ENCODE data around the gene OR7A5.
"Not testable (repeated sequence)": the region's sequence is repeated elsewhere in the genome, so short reads cannot be mapped to it uniquely, and the experiment has no call there.

- not testable (repeated sequence) for TF ChIP-seq CTCF (IDR thresholded peaks at IDR 0.05; ENCODE audit: low read length); EZH2 (optimal IDR thresholded peaks at IDR 0.05; ENCODE audit: low read depth, low read length); EZH2phosphoT487 (IDR thresholded peaks at IDR 0.05; ENCODE audit: low read length)
Observed at GRCh38 chr19:14792250-14792649, 42.7 kb downstream of the OR7A5 start.

Measured in MM.1S (cell line).